MM.1S (cell line): ENCODE measurements around the gene UBE3B.

Experiments
- CTCF ChIP-seq: fragments of 300-600 bp; sonication (generic); IDR thresholded peaks from 2 replicates; pipeline ENCODE4 v1.5.1; 2016; ENCODE audit warnings: antibody characterized with exemption, low read length, mixed read lengths
- EZH2 ChIP-seq: fragments of 300-600 bp; sonication (generic); optimal IDR thresholded peaks from 2 replicates; pipeline ENCODE3; 2017; ENCODE audit warnings: low read depth, mild to moderate bottlenecking, antibody characterized with exemption, low read length, mixed read lengths
- EZH2phosphoT487 ChIP-seq: fragments of 300-600 bp; sonication (generic); IDR thresholded peaks from 2 replicates; pipeline ENCODE4 v1.6.1; 2018; ENCODE audit warnings: antibody characterized with exemption, low read length

GRCh38 chr12:109481863-109482262 is 4.4 kb downstream of the UBE3B start:
- TF ChIP-seq CTCF = no peak
- TF ChIP-seq EZH2phosphoT487 = no peak
- TF ChIP-seq EZH2 = no peak
